Right ventricle myocardium inferior (tissue), 1 donor: ENCODE results near the gene STK38. TPM values are rescaled to one million over a fixed set of nuclear protein-coding genes. Genes with fewer than 3 reads are reported as not detected.
"Not testable (repeated sequence)": the region's sequence is repeated elsewhere in the genome, so short reads cannot be mapped to it uniquely, and the experiment has no call there.

Experiments
- ATAC-seq: fragments of 200-7000 bp; cut with Tn5 transposase; one replicate; pipeline ENCODE4 v1.9.1; 2020; ENCODE audit warnings: mild to moderate bottlenecking, moderate library complexity
- DNase-seq: peaks from one replicate; pipeline ENCODE4 v3.0.0; 2021; ENCODE audit errors: missing footprints
- intact Hi-C: fragments of 100-400 bp; cut with DNase I; formaldehyde crosslinking; loops from one replicate; pipeline ENCODE4 v1.11.0; 2022
- total RNA-seq: library from RNA; stranded (reverse); fragmentation: NEBNext Ultra II Directional; extraction: Animal tissue kit (Norgen Biotek cat#: 25700); gene quantifications from one replicate; pipeline ENCODE4 v1.2.1, GENCODE V29; 2021
- donor health status: DM: no; HTN: yes; CAD: no; lungs with severe emphysema.

Gene STK38
- total RNA-seq, 1 donor from 2014 or later: 22.6 TPM

- DNase-seq: no peak
- no peak for ATAC-seq
- intact Hi-C loops: no loop called here
Observed at GRCh38 chr6:36501686-36502085, 45.6 kb downstream of the STK38 start.

- intact Hi-C loops: no loop called here
- ATAC-seq (no peak), DNase-seq (no peak)
Observed at GRCh38 chr6:36499918-36500317, 47.4 kb downstream of the STK38 start.

GRCh38 chr6:36495086-36495485 is 52.2 kb downstream of the STK38 start:
- DNase-seq: no peak
- intact Hi-C loops: no loop called here
- ATAC-seq: no peak

- intact Hi-C loops: no loop called here
- ATAC-seq (no peak), DNase-seq (no peak)
Observed at GRCh38 chr6:36493859-36494258, 53.4 kb downstream of the STK38 start.

GRCh38 chr6:36493319-36493718 is 54.0 kb downstream of the STK38 start:
- DNase-seq (no peak), ATAC-seq (no peak)
- intact Hi-C loops: no loop called here

GRCh38 chr6:36492621-36493020 is 54.7 kb downstream of the STK38 start:
- ATAC-seq (no peak), DNase-seq (no peak)
- intact Hi-C loops: no loop called here

- DNase-seq (no peak), ATAC-seq (no peak)
- intact Hi-C loops: no loop called here
Observed at GRCh38 chr6:36492092-36492491, 55.2 kb downstream of the STK38 start.

GRCh38 chr6:36491378-36491965 is 55.8 kb downstream of the STK38 start:
- DNase-seq: no peak
- ATAC-seq: no peak
- intact Hi-C loops: no loop called here

GRCh38 chr6:36489426-36489825 is 57.9 kb downstream of the STK38 start:
- intact Hi-C loops: no loop called here
- DNase-seq: no peak
- ATAC-seq: no peak

GRCh38 chr6:36488221-36488620 is 59.1 kb downstream of the STK38 start:
- DNase-seq (no peak), ATAC-seq (peak; percentile 55)
- intact Hi-C loops: no loop called here

GRCh38 chr6:36487698-36488097 is 59.6 kb downstream of the STK38 start:
- ATAC-seq: no peak
- DNase-seq: no peak
- intact Hi-C loops: no loop called here

GRCh38 chr6:36484736-36485135 is 62.5 kb downstream of the STK38 start:
- intact Hi-C loops: no loop called here
- ATAC-seq: no peak
- DNase-seq: no peak

- DNase-seq, ATAC-seq, intact Hi-C loops: not testable (repeated sequence)
Observed at GRCh38 chr6:36483326-36483725, 64.0 kb downstream of the STK38 start.

- no peak for ATAC-seq
- intact Hi-C loops: no loop called here
- DNase-seq: no peak
Observed at GRCh38 chr6:36479256-36479655, 68.0 kb downstream of the STK38 start.

GRCh38 chr6:36478051-36478526 is 69.2 kb downstream of the STK38 start:
- DNase-seq (no peak), ATAC-seq (no peak)

GRCh38 chr6:36469946-36470345 is 77.3 kb downstream of the STK38 start:
- intact Hi-C loops: no loop called here
- no peak for ATAC-seq

More at GRCh38 chr6:36478051-36478526, 69.2 kb downstream of the STK38 start:
- intact Hi-C loops: no loop called here

GRCh38 chr6:36469148-36469661 is 78.1 kb downstream of the STK38 start:
- intact Hi-C loops: no loop called here
- DNase-seq: no peak
- no peak for ATAC-seq

More at GRCh38 chr6:36469946-36470345, 77.3 kb downstream of the STK38 start:
- DNase-seq: no peak

- DNase-seq (no peak), ATAC-seq (no peak)
- intact Hi-C loops: no loop called here
Observed at GRCh38 chr6:36467625-36468024, 79.7 kb downstream of the STK38 start.

GRCh38 chr6:36464233-36464632 is 83.0 kb downstream of the STK38 start:
- DNase-seq: no peak

GRCh38 chr6:36463676-36464075 is 83.6 kb downstream of the STK38 start:
- no peak for ATAC-seq
- intact Hi-C loops: no loop called here
- no peak for DNase-seq

More at GRCh38 chr6:36464233-36464632, 83.0 kb downstream of the STK38 start:
- ATAC-seq: no peak
- intact Hi-C loops: no loop called here

- ATAC-seq: no peak
- intact Hi-C loops: no loop called here
- no peak for DNase-seq
Observed at GRCh38 chr6:36461646-36462045, 85.6 kb downstream of the STK38 start.
